Measurements from ENCODE around the gene NLK. TPM values are rescaled to one million over a fixed set of nuclear protein-coding genes. Genes with fewer than 3 reads are reported as not detected.

Gene NLK
- total RNA-seq, 6 experiments from 2014 or later, result 8.8 to 10.6 (median 9.9) TPM

DNA sequence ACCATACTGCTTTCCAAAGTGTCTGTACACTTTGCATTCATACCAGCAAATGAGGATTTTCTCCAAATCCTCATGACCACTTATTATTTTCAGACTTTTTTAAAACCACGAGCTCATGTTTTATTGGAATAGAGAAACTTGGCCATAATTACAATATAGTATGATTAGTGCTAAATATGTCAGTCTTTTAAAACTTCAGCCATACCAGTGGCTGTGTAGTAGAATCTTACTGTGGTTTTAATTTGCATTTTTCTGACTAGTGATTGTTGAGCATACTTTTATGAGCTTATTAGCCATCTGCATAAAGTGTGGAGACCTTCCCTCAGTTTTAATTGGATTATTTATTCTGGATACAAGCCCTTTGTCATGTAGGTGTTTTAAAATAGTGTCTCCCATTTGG is 57.8 kb downstream of the NLK start:
- no peaks in the 10 kb centered on the region for H3K36me3 ChIP-seq
- TF ChIP-seq POLR2A (IDR thresholded peaks at IDR 0.05), result no peak
- TF ChIP-seq CTCF (IDR thresholded peaks at IDR 0.05), result no peak
- intact Hi-C loops (cut with DNase I), result no loop called here

GRCh38 chr17:28100936-28101335 is 58.5 kb downstream of the NLK start:
- Histone ChIP-seq H3K27ac (no peak overlapping the region), H3K4me3 (no peak overlapping the region), H3K9me3 (no peaks in the 10 kb centered on the region), H3K27me3 (no peaks in the 10 kb centered on the region), H3K36me3 (no peaks in the 10 kb centered on the region), H3K4me1 (peaks cover 0 to 12% (median 0%) of the 10 kb centered on the region in 4 donors)
- ATAC-seq, result peak in 2 of 4 donors; percentile 48 to 54
- intact Hi-C loops (cut with DNase I), result no loop called here
- no peak for TF ChIP-seq POLR2A (IDR thresholded peaks at IDR 0.05)
- TF ChIP-seq CTCF (IDR thresholded peaks at IDR 0.05), result no peak
- no peak for DNase-seq
- WGBS (ENCODE audit: insufficient coverage, low coverage, low lambda C conversion rate, missing lambda C conversion rate), result 18% methylated on average over 1 of the region's 1 CpG

More for the DNA sequence above, 57.8 kb downstream of the NLK start:
- WGBS (ENCODE audit: insufficient coverage, low coverage, low lambda C conversion rate, missing lambda C conversion rate), result 86% methylated on average over 1 of the region's 1 CpG
- Histone ChIP-seq H3K9me3 (no peaks in the 10 kb centered on the region), H3K27me3 (no peaks in the 10 kb centered on the region), H3K4me1 (peaks cover 0 to 12% (median 0%) of the 10 kb centered on the region in 4 donors), H3K4me3 (no peak overlapping the region), H3K27ac (no peak overlapping the region)
- ATAC-seq (no peak), DNase-seq (no peak)

GRCh38 chr17:28101919-28102318 is 59.4 kb downstream of the NLK start:
- Histone ChIP-seq H3K36me3 (no peaks in the 10 kb centered on the region), H3K4me3 (no peak overlapping the region), H3K27me3 (no peaks in the 10 kb centered on the region), H3K9me3 (no peaks in the 10 kb centered on the region), H3K4me1 (peaks cover 0 to 12% (median 0%) of the 10 kb centered on the region in 4 donors), H3K27ac (no peak overlapping the region)
- intact Hi-C loops (cut with DNase I), result no loop called here
- no peak for DNase-seq
- TF ChIP-seq POLR2A (IDR thresholded peaks at IDR 0.05) (no peak), CTCF (IDR thresholded peaks at IDR 0.05) (no peak)
- ATAC-seq, result no peak

- no peak for DNase-seq
- Histone ChIP-seq H3K9me3 (no peaks in the 10 kb centered on the region), H3K4me1 (peaks cover 0 to 6% (median 0%) of the 10 kb centered on the region in 4 donors), H3K27ac (no peak overlapping the region), H3K27me3 (no peaks in the 10 kb centered on the region), H3K4me3 (no peak overlapping the region), H3K36me3 (no peaks in the 10 kb centered on the region)
- no peak for TF ChIP-seq CTCF (IDR thresholded peaks at IDR 0.05)
- TF ChIP-seq POLR2A (IDR thresholded peaks at IDR 0.05), result no peak
- WGBS (ENCODE audit: insufficient coverage, low coverage, low lambda C conversion rate, missing lambda C conversion rate), result 92% methylated on average over 1 of the region's 1 CpG
- ATAC-seq, result no peak
- intact Hi-C loops (cut with DNase I), result no loop called here
Observed at GRCh38 chr17:28105501-28105900, 63.0 kb downstream of the NLK start.

DNA sequence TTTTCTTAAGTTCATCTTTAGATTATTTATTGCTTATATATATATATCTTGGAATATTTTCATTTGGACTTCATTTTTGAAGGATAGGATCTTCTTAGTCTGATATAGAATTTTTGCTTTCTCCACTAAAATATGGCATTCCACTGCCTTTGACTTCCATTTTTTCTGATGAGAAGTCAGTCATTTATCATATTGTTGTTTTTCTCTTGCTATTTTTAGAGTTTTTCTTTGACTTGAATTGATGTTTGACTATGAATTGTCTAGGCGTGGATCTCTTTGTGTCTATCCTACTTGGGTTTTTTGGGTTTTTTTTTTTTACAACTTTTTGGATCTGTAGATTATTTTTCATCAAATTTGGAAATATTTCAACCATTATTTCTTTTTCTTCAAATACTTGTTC is 67.7 kb downstream of the NLK start:
- no peak for DNase-seq
- TF ChIP-seq POLR2A (IDR thresholded peaks at IDR 0.05) (no peak), CTCF (IDR thresholded peaks at IDR 0.05) (no peak)
- no peaks in the 10 kb centered on the region for H3K36me3 ChIP-seq
- ATAC-seq, result no peak
- no peak overlapping the region for H3K27ac ChIP-seq
- no peaks in the 10 kb centered on the region for H3K27me3 ChIP-seq
- 91% methylated on average over 1 of the region's 1 CpG for WGBS (ENCODE audit: insufficient coverage, low coverage, low lambda C conversion rate, missing lambda C conversion rate)
- no peak overlapping the region for H3K4me3 ChIP-seq
- H3K9me3 ChIP-seq, result no peaks in the 10 kb centered on the region
- peaks cover 0 to 8% (median 0%) of the 10 kb centered on the region in 4 donors for H3K4me1 ChIP-seq
- intact Hi-C loops (cut with DNase I), result no loop called here
